ENCODE data around the gene RASA3. TPM values are rescaled to one million over a fixed set of nuclear protein-coding genes. Genes with fewer than 3 reads are reported as not detected.
A peak's percentile ranks its signal among the peaks of the same experiment; 100 is the strongest.

Gene RASA3
- total and polyA plus RNA-seq, 2 of the 8 experiments (the other 6 are each of a cell fraction or from before 2014, with no cell fraction given), result 7.5 to 21.9 TPM

DNA sequence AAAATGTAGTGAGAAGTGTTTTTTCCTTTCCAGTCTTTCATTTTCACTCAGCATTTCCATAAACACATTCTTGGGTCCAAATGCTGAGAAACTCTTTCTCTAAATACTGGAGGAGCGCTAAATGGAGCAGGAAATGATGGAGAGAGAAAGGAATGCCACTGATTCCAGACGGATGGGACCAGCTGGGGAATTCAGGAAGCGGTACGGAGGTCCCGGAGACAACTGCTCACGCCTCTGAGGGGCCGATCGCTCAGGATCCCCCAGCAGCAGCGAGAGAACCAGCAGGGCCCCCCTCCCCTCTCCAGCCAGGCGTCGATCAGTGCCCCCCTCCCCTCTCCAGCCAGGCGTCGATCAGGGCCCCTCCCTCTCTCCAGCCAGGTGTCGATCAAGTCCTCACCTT lies 13.2 kb downstream of the RASA3 start:
- Histone ChIP-seq H4K8ac (ENCODE audit: extremely low read depth, insufficient read depth, low read length) (no peak overlapping the region; the same call in 1 of the 2 replicates), H3K4me1 (replicated peaks in 1 of 4; ENCODE audit: control insufficient read depth in 3 of 4, insufficient read depth in 4 of 4, low read length in 3 of 4) (peaks cover 7 to 19% (median 13%) of the 10 kb centered on the region in 4 experiments), H3K79me1 (ENCODE audit: low read depth, low read length) (peaks cover 14% of the 10 kb centered on the region), H3K23ac (ENCODE audit: insufficient read length) (no peak overlapping the region), H2BK15ac (ENCODE audit: low read length) (no peak overlapping the region), H3K56ac (replicated peaks; ENCODE audit: insufficient read length, low read depth, low read length) (no peak overlapping the region), H3K4me3 (ENCODE audit: extremely low read depth in 1 of 4, insufficient read depth in 2 of 4, low read depth in 3 of 4, low read length in 4 of 4) (peak overlapping the region in 3 of 4 experiments; percentile 19 to 48 (median 24); a peak in 5 of 8 replicates), H2BK12ac (ENCODE audit: low read depth, low read length) (no peak overlapping the region), H3K79me2 (ENCODE audit: control insufficient read depth in 1 of 2, insufficient read depth in 2 of 2, low read length in 2 of 2) (peaks cover 0 to 30% of the 10 kb centered on the region in 2 experiments; a peak in 2 of 4 replicates), H3K9me3 (ENCODE audit: insufficient read depth in 2 of 2, low read depth in 1 of 2, low read length in 1 of 2) (no peaks in the 10 kb centered on the region; a peak in 1 of 4 replicates), H4K5ac (ENCODE audit: insufficient read length, low read depth, low read length) (peak overlapping the region; percentile 29), H2BK20ac (ENCODE audit: low read length) (no peak overlapping the region), H4K20me1 (replicated peaks in 1 of 2; ENCODE audit: control insufficient read depth in 1 of 2, insufficient read depth in 2 of 2, low read length in 2 of 2) (peaks cover 3 to 6% of the 10 kb centered on the region in 2 experiments), H2BK120ac (replicated peaks; ENCODE audit: low read depth, low read length) (no peak overlapping the region), H3K4ac (replicated peaks; ENCODE audit: insufficient read length, low read depth, low read length) (no peak overlapping the region), H2AK5ac (ENCODE audit: low read depth, low read length) (no peak overlapping the region), H3K27ac (ENCODE audit: low read depth, low read length) (no peak overlapping the region), H3K18ac (ENCODE audit: extremely low read depth, low read length) (no peak overlapping the region), H3K23me2 (ENCODE audit: low read depth, low read length) (0 out of 2 replicates have a peak, but pooled peaks cover 2% of the 10 kb centered on the region), H2AFZ (ENCODE audit: low read length) (no peak overlapping the region), H3K36me3 (ENCODE audit: control insufficient read depth in 2 of 4, insufficient read depth in 4 of 4, low read length in 3 of 4) (no peaks in the 10 kb centered on the region), H3K9ac (replicated peaks in 1 of 4; ENCODE audit: extremely low read depth in 1 of 4, low read depth in 3 of 4, low read length in 3 of 4) (no peak overlapping the region), H4K91ac (replicated peaks; ENCODE audit: insufficient read length, low read length) (no peak overlapping the region), H3K14ac (ENCODE audit: insufficient read length) (no peak overlapping the region), H3K27me3 (replicated peaks in 1 of 4; ENCODE audit: control insufficient read depth in 3 of 4, extremely low read depth in 1 of 4, insufficient read depth in 3 of 4, low read length in 3 of 4) (no peaks in the 10 kb centered on the region), H3K4me2 (ENCODE audit: insufficient read depth in 1 of 2, low read depth in 2 of 2, low read length in 2 of 2) (peak overlapping the region; percentile 21 to 56), H2BK5ac (ENCODE audit: low read depth, low read length) (no peak overlapping the region)
- DNase-seq (ENCODE audit: low read depth in 1 of 2, low spot score in 2 of 2), result no peak
- ChIA-PET CTCF (ENCODE audit: partially characterized antibody) (interaction anchor here (1.0 kb wide), 1 partner anchor 11 kb away, joined by 3 read pairs; no protein-coding TSS in a partner anchor), POLR2A (ENCODE audit: partially characterized antibody) (interaction anchor here (1.0 to 1.5 kb wide), 4 partner anchors 13 to 102 kb away, joined by 3 to 4 read pairs (median 4); partner anchors contain the start of gene RASA3)
- FAIRE-seq, result no peak
- TF ChIP-seq SIN3A (conservative IDR thresholded peaks at IDR 0.05 in 1 of 2, IDR thresholded peaks at IDR 0.05 in 1 of 2; ENCODE audit: low read depth in 1 of 2, low read length in 2 of 2) (0 out of 4 replicates have a peak, but pooled peaks of 1 of the 2 experiments have one; percentile 47), TEAD4 (IDR thresholded peaks at IDR 0.05; ENCODE audit: low read depth, low read length) (peak; percentile 60; the same call in 1 of the 2 replicates), SAP30 (IDR thresholded peaks at IDR 0.05; ENCODE audit: insufficient read depth, insufficient replicate concordance, low read length) (no peak), BCL11A (IDR thresholded peaks at IDR 0.05; ENCODE audit: low read depth in 2 of 2, low read length in 2 of 2) (no peak), CREB1 (IDR thresholded peaks at IDR 0.05) (0 out of 2 replicates have a peak, but pooled peaks have one; percentile 25), ASH2L (IDR thresholded peaks at IDR 0.05; ENCODE audit: low read length) (no peak), TCF12 (IDR thresholded peaks at IDR 0.05; ENCODE audit: low read depth, low read length) (0 out of 2 replicates have a peak, but pooled peaks have one; percentile 58), TAF1 (IDR thresholded peaks at IDR 0.05; ENCODE audit: low read depth, low read length) (0 out of 2 replicates have a peak, but pooled peaks have one; percentile 28), JUND (IDR thresholded peaks at IDR 0.05; ENCODE audit: low read length) (peak; percentile 81), BACH1 (IDR thresholded peaks at IDR 0.05; ENCODE audit: low read length) (no peak)
- 2% methylated on average over 8 of the region's 14 CpGs; no CpG with 5 or more reads in 1 of the 2 experiments for WGBS, 2 experiments (ENCODE audit: extremely low coverage in 1 of 2, insufficient coverage in 1 of 2, insufficient read length in 1 of 2, insufficient replicate concordance in 2 of 2, low coverage in 1 of 2, low lambda C conversion rate in 2 of 2, missing lambda C conversion rate in 1 of 2)
